ENCODE data around the gene KCNK3. TPM values are rescaled to one million over a fixed set of nuclear protein-coding genes. Genes with fewer than 3 reads are reported as not detected.

The KCNK3 gene
- total RNA-seq, 2 donors from 2014 or later: 10.5 to 20.5 TPM

DNA sequence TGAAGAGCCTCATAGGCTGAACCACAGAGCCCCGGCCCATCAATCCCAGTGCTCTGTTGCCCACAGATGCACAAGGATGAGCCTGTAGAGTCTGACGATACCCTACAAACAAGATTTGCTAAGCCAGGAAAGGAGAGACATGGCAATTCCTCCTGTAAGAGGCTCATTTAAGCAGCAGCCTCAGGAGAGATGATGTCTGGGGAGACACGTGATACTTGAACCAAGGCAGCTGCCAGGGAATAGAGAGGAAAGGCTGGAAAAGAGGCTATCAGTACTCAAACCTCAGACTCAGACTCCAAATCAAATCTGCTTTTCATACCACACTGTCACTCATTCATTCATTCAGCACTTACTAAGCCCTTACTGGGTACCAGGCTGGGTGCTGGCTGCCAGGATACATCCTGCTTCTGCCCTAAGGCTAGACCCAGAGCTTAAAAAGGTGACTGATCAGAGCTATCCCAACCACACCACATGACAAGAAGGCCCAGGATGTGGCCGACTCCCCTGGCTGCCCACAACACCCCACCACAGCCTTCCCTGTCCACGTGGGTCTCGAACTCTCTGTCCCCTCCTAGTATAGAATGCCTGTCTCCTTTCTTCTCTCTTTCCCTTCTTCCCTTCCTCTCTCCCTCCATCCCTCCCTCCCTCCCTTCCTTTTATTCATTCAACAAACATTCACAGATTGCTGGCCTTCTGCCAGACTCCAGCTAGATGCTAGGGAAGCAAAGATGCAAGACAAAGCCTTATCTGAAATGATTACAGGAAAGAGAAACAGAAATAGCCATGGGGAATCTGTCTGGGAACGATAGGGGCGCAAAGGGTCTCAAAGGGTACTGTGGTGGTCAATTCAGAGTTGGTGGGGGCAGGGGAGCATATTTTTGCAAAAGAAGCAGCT, 23.4 kb upstream of the KCNK3 start:
- no peak for TF ChIP-seq POLR2A (IDR thresholded peaks at IDR 0.05)
- TF ChIP-seq, protein P1, sequence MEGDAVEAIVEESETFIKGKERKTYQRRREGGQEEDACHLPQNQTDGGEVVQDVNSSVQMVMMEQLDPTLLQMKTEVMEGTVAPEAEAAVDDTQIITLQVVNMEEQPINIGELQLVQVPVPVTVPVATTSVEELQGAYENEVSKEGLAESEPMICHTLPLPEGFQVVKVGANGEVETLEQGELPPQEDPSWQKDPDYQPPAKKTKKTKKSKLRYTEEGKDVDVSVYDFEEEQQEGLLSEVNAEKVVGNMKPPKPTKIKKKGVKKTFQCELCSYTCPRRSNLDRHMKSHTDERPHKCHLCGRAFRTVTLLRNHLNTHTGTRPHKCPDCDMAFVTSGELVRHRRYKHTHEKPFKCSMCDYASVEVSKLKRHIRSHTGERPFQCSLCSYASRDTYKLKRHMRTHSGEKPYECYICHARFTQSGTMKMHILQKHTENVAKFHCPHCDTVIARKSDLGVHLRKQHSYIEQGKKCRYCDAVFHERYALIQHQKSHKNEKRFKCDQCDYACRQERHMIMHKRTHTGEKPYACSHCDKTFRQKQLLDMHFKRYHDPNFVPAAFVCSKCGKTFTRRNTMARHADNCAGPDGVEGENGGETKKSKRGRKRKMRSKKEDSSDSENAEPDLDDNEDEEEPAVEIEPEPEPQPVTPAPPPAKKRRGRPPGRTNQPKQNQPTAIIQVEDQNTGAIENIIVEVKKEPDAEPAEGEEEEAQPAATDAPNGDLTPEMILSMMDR (IDR thresholded peaks at IDR 0.05): no peak
- intact Hi-C loops (cut with DNase I): no loop called here
- DNase-seq: no peak
- Histone ChIP-seq H3K4me3 (no peak overlapping the region), H3K36me3 (replicated peaks in 1 of 2; ENCODE audit: insufficient read depth in 1 of 2, low read depth in 2 of 2) (no peaks in the 10 kb centered on the region), H3K27ac (no peak overlapping the region), H3K4me1 (no peaks in the 10 kb centered on the region), H3K9me3 (no peaks in the 10 kb centered on the region), H3K27me3 (no peaks in the 10 kb centered on the region)
- ATAC-seq: no peak
- 76 to 78% methylated on average over 8 of the region's 8 CpGs for WGBS, 2 donors

DNA sequence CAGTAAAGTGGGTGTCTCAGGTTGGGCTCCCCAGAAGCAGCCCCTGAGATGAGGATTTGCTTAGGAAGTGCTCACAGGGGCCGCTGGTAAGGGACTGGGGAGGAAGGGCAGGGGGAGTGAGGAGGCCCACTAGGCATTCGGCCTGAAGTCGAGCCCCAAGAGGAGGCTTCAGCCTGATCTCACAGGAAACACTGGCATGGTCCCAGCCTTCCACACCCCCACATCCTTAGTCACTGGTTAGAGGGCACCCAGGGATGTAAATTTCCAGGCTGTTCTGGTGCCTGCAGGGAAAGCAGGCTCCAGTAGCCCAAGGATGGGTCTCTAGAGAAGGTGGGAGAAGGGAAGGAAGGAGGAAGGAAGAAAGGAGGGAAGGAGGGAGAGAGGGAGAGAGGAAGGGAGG, 22.4 kb upstream of the KCNK3 start:
- intact Hi-C loops (cut with DNase I): loop anchor here (5.0 kb wide), 1 partner anchor 53 kb away; no protein-coding TSS in a partner anchor
- H3K4me3 ChIP-seq: no peak overlapping the region

DNA sequence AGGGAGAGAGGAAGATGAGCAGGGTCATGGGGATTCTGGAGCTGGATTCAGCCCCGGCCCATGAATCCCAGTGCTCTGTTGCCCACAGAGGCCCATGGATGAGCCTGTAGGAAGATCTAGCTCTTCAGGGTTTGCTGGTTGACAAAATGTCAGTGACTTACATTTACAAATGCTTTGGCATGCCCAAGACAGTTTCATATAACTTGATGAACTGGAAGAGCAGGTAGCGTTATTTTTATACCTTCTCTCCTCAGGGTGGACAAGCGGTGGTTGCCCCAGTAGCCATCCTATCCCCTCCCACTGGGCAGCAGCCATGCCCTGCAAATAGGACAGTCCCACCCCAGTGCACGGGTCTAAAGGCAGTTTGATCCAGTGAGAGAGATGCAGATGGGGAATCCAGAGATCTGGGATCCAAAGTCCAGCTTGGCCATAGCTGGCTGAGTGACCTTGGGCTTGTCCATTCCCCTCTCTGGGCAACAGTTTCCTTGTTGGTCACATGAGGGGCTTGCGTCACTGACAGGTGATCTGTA, 21.5 kb upstream of the KCNK3 start:
- H3K4me3 ChIP-seq: no peak overlapping the region
- no peak overlapping the region for H3K27ac ChIP-seq
- no peak for DNase-seq
- WGBS, 2 donors: 80 to 84% methylated on average over 3 to 5 of the region's 5 CpGs
- no peaks in the 10 kb centered on the region for H3K9me3 ChIP-seq
- TF ChIP-seq, protein P1 (IDR thresholded peaks at IDR 0.05): no peak
- no peak for TF ChIP-seq POLR2A (IDR thresholded peaks at IDR 0.05)
- H3K36me3 ChIP-seq (replicated peaks in 1 of 2; ENCODE audit: insufficient read depth in 1 of 2, low read depth in 2 of 2): no peaks in the 10 kb centered on the region
- H3K27me3 ChIP-seq: no peaks in the 10 kb centered on the region
- intact Hi-C loops (cut with DNase I): loop anchor here (5.0 kb wide), 1 partner anchor 54 kb away; no protein-coding TSS in a partner anchor
- no peaks in the 10 kb centered on the region for H3K4me1 ChIP-seq
- no peak for ATAC-seq

More for the DNA sequence above, 22.4 kb upstream of the KCNK3 start:
- H3K27ac ChIP-seq: no peak overlapping the region
- H3K4me1 ChIP-seq: no peaks in the 10 kb centered on the region
- no peak for TF ChIP-seq POLR2A (IDR thresholded peaks at IDR 0.05)
- TF ChIP-seq, protein P1 (IDR thresholded peaks at IDR 0.05): no peak
- DNase-seq: no peak
- WGBS, 2 donors: 61 to 65% methylated on average over 3 of the region's 3 CpGs
- no peaks in the 10 kb centered on the region for H3K9me3 ChIP-seq
- ATAC-seq: no peak
- H3K27me3 ChIP-seq: no peaks in the 10 kb centered on the region
- H3K36me3 ChIP-seq (replicated peaks in 1 of 2; ENCODE audit: insufficient read depth in 1 of 2, low read depth in 2 of 2): no peaks in the 10 kb centered on the region

- no peaks in the 10 kb centered on the region for H3K27me3 ChIP-seq
- no peaks in the 10 kb centered on the region for H3K9me3 ChIP-seq
- no peaks in the 10 kb centered on the region for H3K36me3 ChIP-seq (replicated peaks in 1 of 2; ENCODE audit: insufficient read depth in 1 of 2, low read depth in 2 of 2)
- intact Hi-C loops (cut with DNase I): loop anchor here (5.0 kb wide), 1 partner anchor 54 kb away; no protein-coding TSS in a partner anchor
- no peak overlapping the region for H3K27ac ChIP-seq
- no peak for TF ChIP-seq POLR2A (IDR thresholded peaks at IDR 0.05)
- TF ChIP-seq, protein P1 (IDR thresholded peaks at IDR 0.05): no peak
- ATAC-seq (no peak), DNase-seq (no peak)
- no peak overlapping the region for H3K4me3 ChIP-seq
- no peaks in the 10 kb centered on the region for H3K4me1 ChIP-seq
- WGBS, 2 donors: 66 to 77% methylated on average over 5 of the region's 5 CpGs
Observed at GRCh38 chr2:26671691-26672090, 20.8 kb upstream of the KCNK3 start.

Data from body of pancreas (tissue), 4 donors.